ENCODE results near the gene EGFL8.
A peak's percentile ranks its signal among the peaks of the same experiment; 100 is the strongest.

EGFL8 gene

GRCh38 chr6:32168807-32169591 lies 4.6 kb downstream of the EGFL8 start:
- no peak for DNase-seq

- no peak for DNase-seq
Measured at GRCh38 chr6:32170294-32170693, 5.9 kb downstream of the EGFL8 start.

DNA sequence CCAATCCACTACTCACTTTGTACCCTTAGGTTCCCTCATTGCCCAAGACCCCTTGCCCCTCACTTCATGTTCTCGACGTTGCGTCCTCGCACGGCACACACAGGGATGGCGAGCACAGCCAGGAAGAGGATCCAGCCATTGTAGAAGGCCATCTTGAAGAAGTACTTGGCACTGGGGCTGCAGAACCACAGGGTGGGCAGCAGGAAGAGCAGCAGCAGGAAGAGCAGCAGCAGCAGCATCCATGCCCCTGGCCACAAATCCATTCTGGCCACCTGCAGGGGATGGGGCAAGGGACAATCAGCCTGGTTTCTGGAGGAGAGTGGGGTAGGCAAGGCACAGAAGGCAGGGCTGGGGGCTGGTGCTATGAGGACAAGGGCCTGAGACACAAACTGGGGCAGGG lies 6.8 kb downstream of the EGFL8 start:
- no peak for DNase-seq

- no peak for DNase-seq
Measured at GRCh38 chr6:32173051-32173727, 8.8 kb downstream of the EGFL8 start.

DNA sequence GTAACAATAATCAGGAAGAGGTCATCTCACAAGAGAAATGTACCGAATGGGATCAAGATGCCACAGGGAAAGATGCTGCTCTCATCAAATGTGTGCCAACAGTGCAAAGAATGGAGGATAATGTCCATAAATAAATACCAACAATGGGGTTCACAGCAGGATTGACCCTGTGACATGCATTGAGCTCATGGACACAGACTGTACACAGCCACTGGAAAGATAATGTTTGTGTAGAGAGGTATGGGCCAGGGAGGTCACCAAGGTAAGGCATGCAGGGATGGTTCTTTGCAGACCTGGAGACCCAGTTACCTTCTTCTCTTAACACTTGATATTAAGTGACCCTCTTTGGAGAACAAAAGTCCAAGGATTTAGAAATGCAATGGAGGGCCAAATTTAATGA lies 10.0 kb downstream of the EGFL8 start:
- DNase-seq = no peak

GRCh38 chr6:32175322-32175710 lies 10.9 kb downstream of the EGFL8 start:
- no peak for DNase-seq

DNA sequence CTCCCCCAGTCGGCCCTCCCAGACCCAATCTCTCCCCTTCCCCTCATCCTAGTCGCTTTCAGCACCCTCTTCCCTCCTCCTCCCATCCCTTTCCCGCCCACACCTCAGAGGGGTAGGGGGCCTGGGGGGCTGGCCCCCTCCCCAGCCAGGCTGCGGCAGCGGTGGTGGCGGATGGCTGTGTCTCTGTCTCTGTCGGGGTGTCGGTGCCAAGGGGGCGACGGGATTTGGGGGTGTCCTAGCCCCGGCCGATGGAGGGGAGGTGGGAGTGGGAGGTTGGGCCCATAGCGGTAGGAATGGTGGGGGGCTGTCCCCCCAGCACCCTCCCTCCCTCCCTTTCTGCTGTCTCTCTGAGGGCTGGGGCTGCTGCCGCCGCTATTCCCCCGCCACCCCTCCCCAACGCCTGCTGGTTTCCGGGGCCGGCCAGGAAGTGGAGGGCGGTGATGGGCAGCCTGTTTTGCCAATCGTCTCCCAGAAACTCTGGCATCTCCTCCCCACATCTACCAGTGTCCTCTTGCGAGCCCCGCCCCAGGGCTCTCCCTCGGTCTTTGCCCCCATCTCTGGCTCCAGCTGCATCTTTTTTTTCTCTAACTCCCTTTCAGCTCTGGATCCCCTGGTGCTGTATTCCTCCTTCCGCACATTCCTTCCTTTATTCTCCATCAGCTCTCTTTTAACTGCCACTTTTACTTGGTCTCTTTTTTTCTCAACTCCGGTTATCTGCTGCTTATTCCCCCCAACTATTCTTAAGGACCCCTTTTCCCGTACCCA lies 11.5 kb downstream of the EGFL8 start, which contains the start of gene AGPAT1:
Gene AGPAT1 (minus strand): TSS at position 374 of the 765 bp plus-strand sequence. CDS start 4,588 bp downstream, outside the sequence.
- DNase-seq = peak; percentile 95

DNA sequence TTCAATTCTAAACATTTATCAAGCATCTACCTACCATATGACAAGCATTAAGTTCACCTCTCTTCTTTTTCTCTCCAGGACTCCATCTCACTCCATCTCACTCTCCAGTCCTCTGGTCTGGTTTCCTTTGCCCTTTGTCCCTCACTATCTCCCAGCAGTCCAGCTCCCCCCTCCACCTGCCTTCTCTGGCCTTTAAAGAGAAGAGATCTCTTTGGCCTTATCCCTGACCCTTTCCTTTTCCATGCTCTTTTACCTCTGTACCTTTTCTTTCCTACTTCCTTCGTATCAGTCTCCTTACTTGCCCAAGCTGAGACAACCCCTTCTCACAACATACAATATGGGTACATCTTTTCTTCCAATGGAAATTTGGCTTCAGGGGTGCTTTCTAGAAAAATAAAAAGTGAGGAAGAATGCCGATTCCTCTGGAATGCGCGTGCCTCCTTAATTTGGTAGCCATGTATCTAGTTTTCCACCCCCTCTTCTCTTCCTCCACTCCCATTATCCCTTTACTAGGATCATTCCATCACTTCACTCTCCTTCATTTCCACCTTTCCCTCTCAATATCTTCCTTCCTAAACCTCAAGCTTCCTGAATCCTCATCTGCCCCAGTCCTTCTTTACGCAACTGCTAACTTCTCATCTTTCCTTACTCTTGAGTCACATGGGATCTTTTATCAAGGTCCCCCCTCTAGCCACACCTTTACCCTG lies 12.2 kb downstream of the EGFL8 start:
- no peak for DNase-seq

GRCh38 chr6:32177183-32177787 lies 12.9 kb downstream of the EGFL8 start:
- no peak for DNase-seq

GRCh38 chr6:32177788-32178546 lies 13.6 kb downstream of the EGFL8 start, which contains the start of gene RNF5:
Gene RNF5, plus strand, starts transcription at chr6:32178405. Its CDS starts 107 bp downstream, at chr6:32178512.
- DNase-seq = peak; percentile 100

- DNase-seq = no peak
Measured at GRCh38 chr6:32178547-32179440, 14.4 kb downstream of the EGFL8 start.

DNA sequence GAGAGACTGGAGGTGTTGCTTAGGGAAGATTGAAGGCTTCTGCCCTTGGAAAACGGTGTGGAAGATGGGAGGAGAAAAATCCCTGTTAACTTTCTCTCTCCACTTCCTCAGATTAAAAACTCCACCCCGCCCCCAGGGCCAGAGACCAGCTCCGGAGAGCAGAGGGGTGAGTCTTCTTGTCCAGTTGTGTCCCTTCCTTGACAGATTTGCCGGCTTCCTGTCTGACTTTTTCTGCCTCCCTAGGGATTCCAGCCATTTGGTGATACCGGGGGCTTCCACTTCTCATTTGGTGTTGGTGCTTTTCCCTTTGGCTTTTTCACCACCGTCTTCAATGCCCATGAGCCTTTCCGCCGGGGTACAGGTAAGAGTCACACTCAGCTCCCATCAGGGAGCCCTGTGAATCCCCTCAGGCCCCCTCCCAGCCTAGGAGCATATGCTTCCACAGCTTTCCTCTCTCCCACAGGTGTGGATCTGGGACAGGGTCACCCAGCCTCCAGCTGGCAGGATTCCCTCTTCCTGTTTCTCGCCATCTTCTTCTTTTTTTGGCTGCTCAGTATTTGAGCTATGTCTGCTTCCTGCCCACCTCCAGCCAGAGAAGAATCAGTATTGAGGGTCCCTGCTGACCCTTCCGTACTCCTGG lies 15.5 kb downstream of the EGFL8 start:
- DNase-seq = no peak

DNA sequence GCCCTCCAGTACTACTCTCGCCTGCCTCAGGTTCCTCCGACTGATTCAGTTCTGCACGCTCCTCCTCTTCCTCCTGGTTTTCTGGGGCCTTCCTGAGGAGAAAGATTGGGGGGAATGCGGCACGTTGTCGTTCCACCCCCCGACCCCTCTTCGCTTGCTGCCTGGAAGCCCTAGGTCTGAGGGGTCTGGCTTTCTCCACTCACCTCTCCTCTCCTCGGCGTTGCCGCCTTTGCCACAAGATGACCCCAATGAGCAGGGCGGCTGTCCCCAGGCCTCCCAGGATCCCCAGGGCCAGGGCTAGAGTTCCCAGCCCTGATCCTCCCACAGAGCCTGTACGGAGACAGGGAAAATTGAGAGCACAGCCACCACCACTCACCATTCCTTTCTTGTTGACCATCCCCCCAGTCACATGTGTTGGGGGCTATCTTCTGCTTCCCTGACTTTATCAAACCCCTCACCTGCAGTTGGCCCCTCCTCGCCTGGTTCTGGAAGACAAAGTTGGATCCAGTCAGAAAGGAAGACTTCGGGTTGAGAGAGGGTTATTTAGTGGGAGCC lies 16.8 kb downstream of the EGFL8 start:
- DNase-seq = no peak

DNA sequence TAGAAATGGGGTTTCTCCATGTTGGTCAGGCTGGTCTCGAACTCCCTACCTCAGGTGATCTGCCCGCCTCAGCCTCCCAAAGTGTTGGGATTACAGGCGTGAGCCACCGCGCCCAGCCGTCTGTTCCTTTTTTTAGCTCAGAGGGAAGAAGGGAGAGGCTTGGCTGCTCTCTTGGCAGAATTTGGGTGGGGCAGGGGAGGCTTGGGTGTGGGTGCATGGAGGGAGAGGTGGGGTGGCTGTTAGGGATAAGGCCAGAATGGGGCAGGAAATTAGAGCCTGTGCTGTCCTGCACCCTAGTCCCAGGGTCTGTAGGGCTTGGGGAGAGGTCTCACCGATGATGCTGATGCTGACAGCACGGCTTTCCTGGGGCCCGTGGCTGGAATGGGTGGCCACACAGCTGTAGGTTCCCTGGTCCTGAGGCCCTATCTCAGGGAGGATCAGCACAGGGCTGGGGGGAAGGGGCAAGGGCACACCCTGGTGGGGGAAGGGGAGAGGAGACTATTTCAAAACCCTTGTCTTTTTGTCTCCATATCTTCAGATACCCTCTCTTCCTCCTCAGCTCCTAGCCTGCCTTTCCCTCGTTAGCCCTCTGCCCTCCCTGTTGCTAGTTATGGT lies 17.6 kb downstream of the EGFL8 start:
- DNase-seq = no peak

DNA sequence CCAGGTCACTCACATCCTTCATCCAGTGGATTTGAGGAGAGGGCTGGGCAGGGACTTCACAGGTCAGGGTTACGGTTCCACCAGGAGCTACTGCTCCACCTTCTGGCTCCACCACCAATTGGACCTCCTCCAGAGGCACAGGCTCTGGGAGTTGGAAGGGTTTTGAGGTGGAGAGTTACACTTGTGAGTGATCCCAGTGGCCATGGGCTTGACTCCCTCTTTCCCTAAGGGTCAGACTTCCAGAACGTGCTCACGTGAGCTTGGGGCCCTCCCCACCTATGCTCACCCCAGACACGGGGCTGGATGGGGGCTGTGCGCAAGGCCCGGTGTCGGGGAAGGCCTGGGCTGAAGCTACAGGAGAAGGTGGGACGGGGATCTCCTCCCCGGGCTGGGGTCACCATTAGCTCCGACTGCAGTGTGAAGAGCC lies 18.2 kb downstream of the EGFL8 start:
- no peak for DNase-seq

- no peak for DNase-seq
Measured at GRCh38 chr6:32183030-32183429, 18.6 kb downstream of the EGFL8 start.

- no peak for DNase-seq
Measured at GRCh38 chr6:32183483-32184083, 19.2 kb downstream of the EGFL8 start.

DNA sequence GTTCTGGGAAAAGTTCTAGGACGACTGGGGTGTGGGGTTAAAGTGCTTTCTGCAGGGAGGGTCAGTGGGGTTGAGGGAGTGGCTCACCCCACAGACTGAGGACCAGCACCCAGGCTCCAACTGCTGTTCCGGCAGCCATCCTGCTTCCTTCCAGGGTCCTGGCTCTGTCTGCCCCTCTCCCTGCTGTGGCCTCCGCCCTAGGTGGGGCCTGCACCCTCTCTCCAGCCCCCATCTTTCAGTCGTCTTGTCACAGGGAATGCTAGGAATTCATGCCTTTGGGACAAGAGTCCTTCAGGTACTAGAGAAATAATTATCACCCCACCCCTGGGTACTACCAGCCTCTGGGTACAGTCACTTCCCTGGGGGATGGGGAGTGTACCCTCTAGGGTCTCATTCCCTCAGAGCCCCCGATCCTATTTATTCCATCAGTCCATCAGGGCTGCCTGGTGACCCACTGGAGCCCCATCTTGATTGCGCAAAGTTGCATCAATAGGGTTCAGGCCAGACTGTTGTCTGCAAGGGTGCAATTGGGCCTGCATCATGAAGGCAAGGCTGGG lies 19.8 kb downstream of the EGFL8 start, which contains the start of gene AGER:
Gene AGER (minus strand): TSS at position 170 of the 557 bp plus-strand sequence. CDS start 31 bp downstream, at position 139.
- DNase-seq = no peak
